Lung microvascular endothelial cell (primary cell): ENCODE results near the gene ING2. TPM values are rescaled to one million over a fixed set of nuclear protein-coding genes. Genes with fewer than 3 reads are reported as not detected.
"Not testable (repeated sequence)": the region's sequence is repeated elsewhere in the genome, so short reads cannot be mapped to it uniquely, and the experiment has no call there.

Experiments
- DNase-seq, 2 donors: peaks; one replicate each; pipeline versions ENCODE4 v3.0.0 to v3.0.0-alpha.2; 2010; ENCODE audit warnings: low read depth in 2 of 2
- total RNA-seq: library from RNA; depleted of rRNA; stranded (reverse); fragments of >200 nt; gene quantifications from 2 replicates; pipeline ENCODE4 v1.2.1, GENCODE V29; 2014

Gene ING2
- total RNA-seq: 3.4 and 3.9 TPM in 2 replicates

- DNase-seq: no peak
These were observed at the start of gene ING2 for GRCh38 chr4:183504930-183505610. Gene ING2 (plus strand): TSS chr4:183505058. CDS start chr4:183505196, 138 bp downstream.

GRCh38 chr4:183455431-183456195, 49.2 kb upstream of the ING2 start:
- no peak for DNase-seq

- DNase-seq: no peak
These were observed 46.9 kb upstream of the ING2 start for GRCh38 chr4:183458005-183458404.

GRCh38 chr4:183463903-183464619, 40.8 kb upstream of the ING2 start:
- not testable (repeated sequence) for DNase-seq

GRCh38 chr4:183465879-183466278, 39.0 kb upstream of the ING2 start:
- DNase-seq: not testable (repeated sequence)

- DNase-seq: no peak
These were observed 37.6 kb upstream of the ING2 start for GRCh38 chr4:183467246-183467645.

- DNase-seq: no peak
These were observed 36.4 kb upstream of the ING2 start for GRCh38 chr4:183468210-183469095.

- DNase-seq: no peak
These were observed 35.6 kb upstream of the ING2 start for GRCh38 chr4:183469285-183469684.

GRCh38 chr4:183469936-183470335, 34.9 kb upstream of the ING2 start:
- DNase-seq: peak in 1 of 2 donors; percentile 70

GRCh38 chr4:183470821-183471220, 34.0 kb upstream of the ING2 start:
- DNase-seq: no peak

- DNase-seq: peak; percentile 72 to 77
These were observed 32.7 kb upstream of the ING2 start for GRCh38 chr4:183471946-183472708.

GRCh38 chr4:183478123-183478522, 26.7 kb upstream of the ING2 start:
- DNase-seq: no peak

- no peak for DNase-seq
These were observed 25.9 kb upstream of the ING2 start for GRCh38 chr4:183478926-183479325.

- DNase-seq: not testable (repeated sequence)
These were observed 22.3 kb upstream of the ING2 start for GRCh38 chr4:183482515-183483095.

- no peak for DNase-seq
These were observed 20.9 kb upstream of the ING2 start for GRCh38 chr4:183483997-183484396.

GRCh38 chr4:183485411-183486160, 19.3 kb upstream of the ING2 start:
- no peak for DNase-seq

- peak in 1 of 2 donors; percentile 34 for DNase-seq
These were observed 12.1 kb upstream of the ING2 start for GRCh38 chr4:183492791-183493222.

GRCh38 chr4:183493246-183493645, 11.6 kb upstream of the ING2 start:
- DNase-seq: no peak

GRCh38 chr4:183495184-183495583, 9.7 kb upstream of the ING2 start:
- no peak for DNase-seq
